Hepatocyte (in vitro differentiated cells): Measurements from ENCODE around the gene FIZ1. TPM values are rescaled to one million over a fixed set of nuclear protein-coding genes. Genes with fewer than 3 reads are reported as not detected.

Experiments used
- DNase-seq: peaks from one replicate; pipeline ENCODE4 v3.0.0-alpha.2; 2016; ENCODE audit warnings: low spot score
- H2AFZ ChIP-seq: fragments of 200-600 bp; sonication (generic); 2 replicates; pipeline ENCODE4 v1.6.0; 2016; ENCODE audit warnings: antibody characterized with exemption, mild to moderate bottlenecking
- H3K27ac ChIP-seq: fragments of 200-600 bp; sonication (generic); 2 replicates; pipeline ENCODE4 v1.5.1; 2016; ENCODE audit warnings: mild to moderate bottlenecking
- H3K27me3 ChIP-seq: fragments of 200-600 bp; sonication (generic); 2 replicates; pipeline ENCODE4 v1.6.1; 2016
- H3K36me3 ChIP-seq: fragments of 200-600 bp; sonication (generic); replicated peaks from 2 replicates; pipeline ENCODE4 v1.5.1; 2016; ENCODE audit warnings: low read depth; ENCODE audit not compliant: insufficient read depth
- H3K4me1 ChIP-seq: fragments of 200-600 bp; sonication (generic); 2 replicates; pipeline ENCODE4 v1.5.1; 2016; ENCODE audit warnings: mild to moderate bottlenecking, moderate library complexity; ENCODE audit not compliant: insufficient read depth
- H3K4me2 ChIP-seq: fragments of 200-600 bp; sonication (generic); 2 replicates; pipeline ENCODE4 v1.6.0; 2016
- H3K4me3 ChIP-seq: fragments of 200-600 bp; sonication (generic); 2 replicates; pipeline ENCODE4 v1.5.1; 2016; ENCODE audit warnings: mild to moderate bottlenecking
- H3K79me2 ChIP-seq: fragments of 200-600 bp; sonication (generic); 2 replicates; pipeline ENCODE4 v1.6.0; 2017; ENCODE audit warnings: mild to moderate bottlenecking
- H3K9me2 ChIP-seq: fragments of 200-600 bp; sonication (generic); replicated peaks from 2 replicates; pipeline ENCODE4 v1.6.0; 2017; ENCODE audit warnings: mild to moderate bottlenecking; ENCODE audit not compliant: insufficient read depth
- H3K9me3 ChIP-seq: fragments of 200-600 bp; sonication (generic); 2 replicates; pipeline ENCODE4 v1.5.1; 2016; ENCODE audit warnings: low read depth, mild to moderate bottlenecking
- H4K20me1 ChIP-seq: fragments of 200-600 bp; sonication (generic); 2 replicates; pipeline ENCODE4 v1.6.0; 2016; ENCODE audit warnings: mild to moderate bottlenecking; ENCODE audit not compliant: insufficient read depth, poor library complexity, severe bottlenecking
- CTCF ChIP-seq: fragments of 200-600 bp; sonication (generic); IDR thresholded peaks from 2 replicates; pipeline ENCODE4 v1.5.1; 2016; ENCODE audit warnings: antibody characterized with exemption, mild to moderate bottlenecking; ENCODE audit not compliant: poor library complexity
- EZH2 ChIP-seq: fragments of 200-600 bp; sonication (generic); IDR thresholded peaks from 2 replicates; pipeline ENCODE4 v1.6.1; 2016; ENCODE audit warnings: antibody characterized with exemption, mild to moderate bottlenecking, borderline replicate concordance
- EZH2phosphoT487 ChIP-seq: fragments of 200-600 bp; sonication (generic); IDR thresholded peaks from one replicate; pipeline ENCODE4 v1.6.1; 2018; ENCODE audit warnings: antibody characterized with exemption, mild to moderate bottlenecking, low read depth, moderate library complexity; ENCODE audit not compliant: unreplicated experiment, severe bottlenecking
- WGBS: methylation state at CpG from one replicate; pipeline ENCODE4 v1.1.6; 2016; ENCODE audit warnings: low lambda C conversion rate; ENCODE audit errors: missing lambda C conversion rate; 5-methylcytosine and 5-hydroxymethylcytosine counted together
- polyA plus RNA-seq: library from polyadenylated mRNA; unstranded; fragments of >200 nt; fragmentation: Nextera tagmentation; extraction: Ambion mirVana; gene quantifications from 2 replicates; pipeline ENCODE4 v1.2.1, GENCODE V29; 2016
- total RNA-seq: library from RNA; depleted of rRNA; stranded (reverse); fragments of >200 nt; gene quantifications from 2 replicates; pipeline ENCODE4 v1.2.3, GENCODE V29; 2014

Gene FIZ1
- total and polyA plus RNA-seq, 2 experiments from 2014 or later: 3.8 to 16.4 TPM

- H3K79me2 ChIP-seq: no peaks in the 10 kb centered on the region
- H3K27ac ChIP-seq: peak overlapping the region; percentile 43
- H3K4me1 ChIP-seq: peaks cover 12% of the 10 kb centered on the region
- no peak overlapping the region for H3K4me3 ChIP-seq
- H2AFZ ChIP-seq: peak overlapping the region; percentile 12
- DNase-seq: no peak
- no peak for TF ChIP-seq EZH2
- TF ChIP-seq CTCF: no peak
- no peak for TF ChIP-seq EZH2phosphoT487
- 53% methylated on average over 9 of the region's 13 CpGs for WGBS
- H3K36me3 ChIP-seq: no peaks in the 10 kb centered on the region
- no peaks in the 10 kb centered on the region for H4K20me1 ChIP-seq
- H3K9me3 ChIP-seq: no peaks in the 10 kb centered on the region
- no peaks in the 10 kb centered on the region for H3K9me2 ChIP-seq
- H3K27me3 ChIP-seq: no peaks in the 10 kb centered on the region
- H3K4me2 ChIP-seq: peak overlapping the region; percentile 27
Measured at GRCh38 chr19:55553217-55554182, 45.8 kb downstream of the FIZ1 start.

GRCh38 chr19:55552620-55553019 lies 46.7 kb downstream of the FIZ1 start:
- H3K4me2 ChIP-seq: peak overlapping the region; percentile 27
- DNase-seq: peak; percentile 38
- H3K27me3 ChIP-seq: no peaks in the 10 kb centered on the region
- 56% methylated on average over 13 of the region's 13 CpGs for WGBS
- TF ChIP-seq CTCF (no peak), EZH2 (no peak)
- H3K4me1 ChIP-seq: peaks cover 12% of the 10 kb centered on the region
- H3K36me3 ChIP-seq: no peaks in the 10 kb centered on the region
- no peaks in the 10 kb centered on the region for H4K20me1 ChIP-seq
- no peaks in the 10 kb centered on the region for H3K79me2 ChIP-seq
- no peaks in the 10 kb centered on the region for H3K9me2 ChIP-seq
- H2AFZ ChIP-seq: no peak overlapping the region
- peak overlapping the region; percentile 43 for H3K27ac ChIP-seq
- no peak overlapping the region for H3K4me3 ChIP-seq
- H3K9me3 ChIP-seq: no peaks in the 10 kb centered on the region

- Histone ChIP-seq H4K20me1 (no peaks in the 10 kb centered on the region), H2AFZ (no peak overlapping the region), H3K4me1 (peaks cover 12% of the 10 kb centered on the region), H3K36me3 (no peaks in the 10 kb centered on the region), H3K79me2 (no peaks in the 10 kb centered on the region), H3K27ac (no peak overlapping the region), H3K9me2 (no peaks in the 10 kb centered on the region), H3K9me3 (no peaks in the 10 kb centered on the region), H3K4me3 (no peak overlapping the region), H3K4me2 (peak overlapping the region; percentile 27), H3K27me3 (no peaks in the 10 kb centered on the region)
- TF ChIP-seq EZH2 (no peak), CTCF (no peak), EZH2phosphoT487 (no peak)
- 88% methylated on average over 5 of the region's 5 CpGs for WGBS
- DNase-seq: no peak
Measured at GRCh38 chr19:55552206-55552605, 47.1 kb downstream of the FIZ1 start.
